GM12878 (cell line): ENCODE data around the gene PSMB1. TPM values are rescaled to one million over a fixed set of nuclear protein-coding genes. Genes with fewer than 3 reads are reported as not detected.
A peak's percentile ranks its signal among the peaks of the same experiment; 100 is the strongest.

Source experiments
- ATAC-seq: fragments of 200-7000 bp; cut with Tn5 transposase; 3 replicates; pipeline ENCODE4 v1.9.1; 2020; ENCODE audit warnings: mild to moderate bottlenecking, moderate library complexity
- BruUV-seq: library from RNA; stranded (reverse); fragments of 400-500 nt; replicated peaks from 2 replicates; lab custom pipeline; 2021; lab: Mats Ljungman, UMichigan
- CTCF ChIA-PET: fragments of 300-600 bp; sonication (Branson Sonifier 250); formaldehyde crosslinking; extraction: SDS; loops from one replicate; lab custom pipeline; 2021; ENCODE audit warnings: inconsistent platforms; lab: Yijun Ruan, JAX
- POLR2A ChIA-PET: fragments of 350-600 bp; formaldehyde crosslinking; extraction: SDS; loops from one replicate; lab custom pipeline; 2021; ENCODE audit warnings: inconsistent platforms; lab: Charles Lee
- RAD21 ChIA-PET: fragments of 300-600 bp; sonication (Branson Sonifier 250); formaldehyde crosslinking; loops from one replicate; lab custom pipeline; 2023; ENCODE audit warnings: antibody characterized with exemption; ENCODE audit not compliant: unreplicated experiment; lab: Charles Lee
- SMC1A ChIA-PET: fragments of 300-600 bp; sonication (Branson Sonifier 250); formaldehyde crosslinking; loops from one replicate; lab custom pipeline; 2023; ENCODE audit not compliant: unreplicated experiment, uncharacterized antibody; lab: Charles Lee
- DNase-seq: peaks from one replicate; pipeline ENCODE4 v3.0.0-alpha.2; 2011; ENCODE audit warnings: low read depth, low spot score
- FAIRE-seq: peaks from 3 replicates; lab custom pipeline; 2011; peaks lifted over from hg19 to GRCh38; lab: Jason Lieb, UNC
- H2AFZ ChIP-seq: 2 replicates; pipeline ENCODE4 v1.6.0; 2011; ENCODE audit warnings: low read depth, low read length, control low read depth; ENCODE audit not compliant: control insufficient read depth
- H3K27ac ChIP-seq: 2 replicates; pipeline ENCODE4 v1.5.1; 2011; ENCODE audit warnings: control low read depth; ENCODE audit not compliant: control insufficient read depth, insufficient read depth
- H3K27me3 ChIP-seq, 2 experiments: replicated peaks in 1 of 2; 2 replicates each; pipeline versions ENCODE4 v1.6.0 to v1.6.1; 2011; ENCODE audit warnings: low read length in 1 of 2; ENCODE audit not compliant: control insufficient read depth in 2 of 2, insufficient read depth in 2 of 2
- H3K36me3 ChIP-seq, 2 experiments: 2 replicates each; pipeline ENCODE4 v1.5.1; 2011; ENCODE audit warnings: low read length in 1 of 2; ENCODE audit not compliant: control insufficient read depth in 2 of 2, insufficient read depth in 2 of 2
- H3K4me1 ChIP-seq: 2 replicates; pipeline ENCODE4 v1.6.1; 2011; ENCODE audit warnings: mild to moderate bottlenecking, low read length, moderate library complexity, mixed read lengths; ENCODE audit not compliant: control insufficient read depth, insufficient read depth
- H3K4me2 ChIP-seq: 2 replicates; pipeline ENCODE4 v1.6.0; 2011; ENCODE audit warnings: control low read depth; ENCODE audit not compliant: control insufficient read depth, insufficient read depth
- H3K4me3 ChIP-seq: fragments of 200-600 bp; sonication (generic); 2 replicates; pipeline ENCODE4 v1.5.1; 2016
- H3K79me2 ChIP-seq: 2 replicates; pipeline ENCODE4 v1.6.0; 2011; ENCODE audit warnings: low read length; ENCODE audit not compliant: control insufficient read depth, insufficient read depth
- H3K9ac ChIP-seq: 2 replicates; pipeline ENCODE4 v1.8.0; 2011; ENCODE audit warnings: low read length, control low read depth, mixed read lengths; ENCODE audit not compliant: control insufficient read depth, insufficient read depth
- H3K9me3 ChIP-seq: replicated peaks from 3 replicates; pipeline ENCODE4 v1.5.1; 2011; ENCODE audit warnings: mild to moderate bottlenecking, low read length; ENCODE audit not compliant: control insufficient read depth, insufficient read depth
- H4K20me1 ChIP-seq: 2 replicates; pipeline ENCODE4 v1.6.0; 2011; ENCODE audit not compliant: control insufficient read depth, insufficient read depth
- BACH1 ChIP-seq: fragments of 450-650 bp; IDR thresholded peaks from 2 replicates; pipeline ENCODE4 v1.6.1; 2017; ENCODE audit warnings: mild to moderate bottlenecking, borderline replicate concordance
- MXI1 ChIP-seq: fragments of 150-350 bp; IDR thresholded peaks from 2 replicates; pipeline ENCODE4 v1.6.1; 2011; ENCODE audit warnings: low read depth, mild to moderate bottlenecking, inconsistent platforms, low read length, improper control_type of control experiment
- NRF1 ChIP-seq: conservative IDR thresholded peaks from 2 replicates; pipeline ENCODE4 v1.6.1; 2011; ENCODE audit warnings: mild to moderate bottlenecking, low read depth, low read length, improper control_type of control experiment
- RAD21 ChIP-seq: IDR thresholded peaks from 2 replicates; pipeline ENCODE4 v1.6.1; 2011; ENCODE audit warnings: mild to moderate bottlenecking, low read depth, low read length, moderate library complexity; ENCODE audit not compliant: insufficient read depth
- RAD51 ChIP-seq: fragments of 450-650 bp; IDR thresholded peaks from 2 replicates; pipeline ENCODE4 v1.6.1; 2016; ENCODE audit warnings: moderate library complexity, mild to moderate bottlenecking, inconsistent platforms
- RFX5 ChIP-seq: IDR thresholded peaks from 2 replicates; pipeline ENCODE4 v1.6.1; 2011; ENCODE audit warnings: low read depth, low read length, improper control_type of control experiment
- SMC3 ChIP-seq: IDR thresholded peaks from 2 replicates; pipeline ENCODE4 v1.6.1; 2011; ENCODE audit warnings: low read length, improper control_type of control experiment, borderline replicate concordance
- YY1 ChIP-seq: IDR thresholded peaks from 2 replicates; pipeline ENCODE4 v1.6.1; 2011; ENCODE audit warnings: low read depth, mild to moderate bottlenecking, low read length
- WGBS: methylation state at CpG from one replicate; pipeline ENCODE4 v1.1.6; 2016; ENCODE audit warnings: low lambda C conversion rate; ENCODE audit not compliant: insufficient replicate concordance, insufficient coverage; ENCODE audit errors: missing lambda C conversion rate; 5-methylcytosine and 5-hydroxymethylcytosine counted together
- in situ Hi-C: fragments of 300-500 bp; cut with MboI; formaldehyde crosslinking; loops from 9 replicates; pipeline ENCODE4 v1.14.3; 2018; ENCODE audit warnings: mixed read lengths
- intact Hi-C: fragments of 100-400 bp; cut with micrococcal nuclease; formaldehyde crosslinking; loops from one replicate; pipeline ENCODE4 v1.14.2; 2022; ENCODE audit not compliant: unreplicated experiment
- polyA plus RNA-seq, 11 experiments: library from polyadenylated mRNA; depleted of rRNA in 4 of 11; unstranded in 6 of 11; stranded (reverse) in 5 of 11; fragments of >200 nt; fragmentation: Nextera tagmentation in 4 of 11; fragmentation: Illumina TruSeq in 1 of 11; extraction: Ambion mirVana in 4 of 11; extraction: Trizol in 1 of 11; gene quantifications; 1 replicate in 1 of 11; 2 replicates in 10 of 11; pipeline versions ENCODE4 v1.2.1 to v1.2.3, GENCODE V29; 2011 to 2016; ENCODE audit warnings: inconsistent platforms in 2 of 11, missing spikeins in 2 of 11, low read depth in 1 of 11
- total RNA-seq, 4 experiments: library from RNA; depleted of rRNA in 3 of 4; stranded (reverse); fragments of >200 nt in 3 of 4; fragmentation: Illumina TruSeq in 1 of 4; extraction: Trizol in 1 of 4; gene quantifications; 2 replicates each; pipeline versions ENCODE4 v1.2.1 to v1.2.3, GENCODE V29; 2013 to 2021
- TF ChIP-seq, protein P1 (sequence below): fragments of 450-650 bp; IDR thresholded peaks from 2 replicates; pipeline ENCODE4 v1.6.1; 2014; ENCODE audit warnings: mild to moderate bottlenecking
- TF ChIP-seq, protein P2 (sequence below), 3 experiments: IDR thresholded peaks in 2 of 3; conservative IDR thresholded peaks in 1 of 3; 2 replicates each; pipeline ENCODE4 v1.5.1; 2011; ENCODE audit warnings: low read depth in 3 of 3, low read length in 3 of 3, mild to moderate bottlenecking in 3 of 3, control low read depth in 2 of 3, moderate library complexity in 2 of 3, inconsistent platforms in 1 of 3, mixed read lengths in 1 of 3; ENCODE audit not compliant: control insufficient read depth in 2 of 3, insufficient read depth in 1 of 3; ENCODE audit errors: extremely low read depth in 1 of 3

PSMB1 gene
- total and polyA plus RNA-seq, 10 of the 15 experiments (the other 5 are each of a cell fraction or from before 2014, with no cell fraction given), result 208 to 1,317 (median 508) TPM

DNA sequence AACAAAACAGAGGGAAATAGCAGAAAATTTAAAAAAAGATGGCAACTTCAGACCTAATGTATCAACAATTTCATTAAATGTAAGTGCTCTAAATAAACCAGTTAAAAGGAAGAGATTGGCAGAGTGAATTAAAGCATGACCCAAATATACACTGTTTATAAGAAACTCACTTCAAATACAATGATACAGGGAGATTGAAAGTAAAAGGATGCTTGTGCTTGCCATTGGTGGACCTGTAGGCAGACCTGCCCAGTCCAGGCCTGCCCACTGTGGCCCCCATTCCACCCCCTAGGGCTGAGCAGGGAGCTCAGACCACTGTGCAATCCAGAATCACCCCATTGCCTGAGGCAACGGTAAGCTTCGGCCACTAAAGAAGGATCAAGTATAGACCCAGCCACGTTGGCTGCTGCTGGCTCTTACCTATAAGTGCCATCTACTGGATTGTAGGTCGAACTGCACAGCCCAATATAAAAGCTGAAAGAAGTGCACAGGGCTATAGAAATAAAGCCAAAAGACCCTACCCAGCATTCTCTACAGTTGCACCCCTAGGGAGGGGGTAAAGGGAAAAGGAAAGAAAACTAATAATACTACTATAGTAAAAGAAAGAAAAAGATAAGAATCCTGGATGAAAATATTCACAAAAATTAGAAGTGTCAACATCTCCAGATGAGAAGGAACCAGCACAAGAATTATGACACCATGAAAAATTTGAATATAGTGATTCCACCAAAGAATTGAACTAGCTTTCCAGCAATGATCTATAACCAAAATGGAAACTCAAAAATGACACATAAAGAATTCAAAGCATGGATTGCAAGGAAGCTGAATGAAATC lies 36.1 kb downstream of the PSMB1 start:
- peak; percentile 62 for FAIRE-seq
- 0% methylated on average over 4 of the region's 4 CpGs for WGBS

More for the DNA sequence above, 36.1 kb downstream of the PSMB1 start:
- ATAC-seq (peak; percentile 99), DNase-seq (no peak)
- Histone ChIP-seq H3K9ac (no peak overlapping the region), H3K4me2 (no peak overlapping the region), H3K79me2 (no peaks in the 10 kb centered on the region), H3K4me3 (no peak overlapping the region), H3K27me3 (no peaks in the 10 kb centered on the region), H4K20me1 (no peaks in the 10 kb centered on the region), H2AFZ (no peak overlapping the region; the same call in 1 of the 2 replicates), H3K27ac (no peak overlapping the region), H3K36me3 (no peaks in the 10 kb centered on the region), H3K4me1 (no peaks in the 10 kb centered on the region), H3K9me3 (no peaks in the 10 kb centered on the region)
- in situ Hi-C loops (loop anchor here (5.0 to 10.0 kb wide), 3 partner anchors 685 to 1562 kb away; no protein-coding TSS in a partner anchor), intact Hi-C loops (loop anchor here (1.0 to 5.0 kb wide), 6 partner anchors 210 to 1622 kb away; partner anchors contain the start of gene FAM120B)
- TF ChIP-seq, protein P1, sequence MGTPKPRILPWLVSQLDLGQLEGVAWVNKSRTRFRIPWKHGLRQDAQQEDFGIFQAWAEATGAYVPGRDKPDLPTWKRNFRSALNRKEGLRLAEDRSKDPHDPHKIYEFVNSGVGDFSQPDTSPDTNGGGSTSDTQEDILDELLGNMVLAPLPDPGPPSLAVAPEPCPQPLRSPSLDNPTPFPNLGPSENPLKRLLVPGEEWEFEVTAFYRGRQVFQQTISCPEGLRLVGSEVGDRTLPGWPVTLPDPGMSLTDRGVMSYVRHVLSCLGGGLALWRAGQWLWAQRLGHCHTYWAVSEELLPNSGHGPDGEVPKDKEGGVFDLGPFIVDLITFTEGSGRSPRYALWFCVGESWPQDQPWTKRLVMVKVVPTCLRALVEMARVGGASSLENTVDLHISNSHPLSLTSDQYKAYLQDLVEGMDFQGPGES, result 0 out of 2 replicates have a peak, but pooled peaks have one; percentile 13
- TF ChIP-seq YY1, result 0 out of 2 replicates have a peak, but pooled peaks have one; percentile 55
- 0 out of 2 replicates have a peak, but pooled peaks have one; percentile 16 for TF ChIP-seq BACH1
- TF ChIP-seq MXI1, result peak; percentile 47
- TF ChIP-seq RFX5, result no peak
- TF ChIP-seq RAD21, result peak; percentile 95
- no peak for TF ChIP-seq NRF1
- peak; percentile 94 for TF ChIP-seq SMC3
- no peak for TF ChIP-seq RAD51
- TF ChIP-seq, protein P2, sequence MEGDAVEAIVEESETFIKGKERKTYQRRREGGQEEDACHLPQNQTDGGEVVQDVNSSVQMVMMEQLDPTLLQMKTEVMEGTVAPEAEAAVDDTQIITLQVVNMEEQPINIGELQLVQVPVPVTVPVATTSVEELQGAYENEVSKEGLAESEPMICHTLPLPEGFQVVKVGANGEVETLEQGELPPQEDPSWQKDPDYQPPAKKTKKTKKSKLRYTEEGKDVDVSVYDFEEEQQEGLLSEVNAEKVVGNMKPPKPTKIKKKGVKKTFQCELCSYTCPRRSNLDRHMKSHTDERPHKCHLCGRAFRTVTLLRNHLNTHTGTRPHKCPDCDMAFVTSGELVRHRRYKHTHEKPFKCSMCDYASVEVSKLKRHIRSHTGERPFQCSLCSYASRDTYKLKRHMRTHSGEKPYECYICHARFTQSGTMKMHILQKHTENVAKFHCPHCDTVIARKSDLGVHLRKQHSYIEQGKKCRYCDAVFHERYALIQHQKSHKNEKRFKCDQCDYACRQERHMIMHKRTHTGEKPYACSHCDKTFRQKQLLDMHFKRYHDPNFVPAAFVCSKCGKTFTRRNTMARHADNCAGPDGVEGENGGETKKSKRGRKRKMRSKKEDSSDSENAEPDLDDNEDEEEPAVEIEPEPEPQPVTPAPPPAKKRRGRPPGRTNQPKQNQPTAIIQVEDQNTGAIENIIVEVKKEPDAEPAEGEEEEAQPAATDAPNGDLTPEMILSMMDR (IDR thresholded peaks at IDR 0.05 in 2 of 3, conservative IDR thresholded peaks at IDR 0.05 in 1 of 3; ENCODE audit: control insufficient read depth in 2 of 3, extremely low read depth in 1 of 3, insufficient read depth in 1 of 3, low read depth in 3 of 3, low read length in 3 of 3), result peak; percentile 77 to 86 (median 80)
- ChIA-PET SMC1A (interaction anchor here (0.6 to 2.6 kb wide), 29 partner anchors 10 to 795 kb away, joined by 3 to 25 read pairs (median 4); no protein-coding TSS in a partner anchor), CTCF (interaction anchor here (0.6 to 3.3 kb wide), 42 partner anchors 9 to 802 kb away, joined by 3 to 40 read pairs (median 4); no protein-coding TSS in a partner anchor), POLR2A (interaction anchor here (1.0 kb wide), 1 partner anchor 208 kb away, joined by 3 read pairs; no protein-coding TSS in a partner anchor), RAD21 (interaction anchor here (0.7 to 3.3 kb wide), 28 partner anchors 9 to 1916 kb away, joined by 3 to 25 read pairs (median 4); no protein-coding TSS in a partner anchor)
- no TSS peak for BruUV-seq
